NCI-H1930 (cell line): ENCODE measurements around the gene TNFAIP3.
"Not testable (repeated sequence)": the region's sequence is repeated elsewhere in the genome, so short reads cannot be mapped to it uniquely, and the experiment has no call there.

Source experiments
- DNase-seq, 2 experiments: peaks; one replicate each; lab custom pipeline; 2025; lab: John Stamatoyannopoulos, UW

Gene TNFAIP3

GRCh38 chr6:137844773-137845172, 22.3 kb upstream of the TNFAIP3 start:
- not testable (repeated sequence) for DNase-seq

- DNase-seq: no peak
Observed at GRCh38 chr6:137845460-137845859, 21.6 kb upstream of the TNFAIP3 start.

- DNase-seq: no peak
Observed at GRCh38 chr6:137846274-137846673, 20.8 kb upstream of the TNFAIP3 start.

- no peak for DNase-seq
Observed at GRCh38 chr6:137846772-137847313, 20.2 kb upstream of the TNFAIP3 start.

- no peak for DNase-seq
Observed at GRCh38 chr6:137847748-137848147, 19.3 kb upstream of the TNFAIP3 start.

- no peak for DNase-seq
Observed at GRCh38 chr6:137848672-137849071, 18.4 kb upstream of the TNFAIP3 start.

GRCh38 chr6:137849181-137849980, 17.7 kb upstream of the TNFAIP3 start:
- no peak for DNase-seq

GRCh38 chr6:137849981-137850714, 16.9 kb upstream of the TNFAIP3 start:
- no peak for DNase-seq

- no peak for DNase-seq
Observed at GRCh38 chr6:137850816-137851602, 16.1 kb upstream of the TNFAIP3 start.

- no peak for DNase-seq
Observed at GRCh38 chr6:137851669-137852068, 15.4 kb upstream of the TNFAIP3 start.

- no peak for DNase-seq
Observed at GRCh38 chr6:137852346-137852745, 14.7 kb upstream of the TNFAIP3 start.

GRCh38 chr6:137852811-137853210, 14.2 kb upstream of the TNFAIP3 start:
- no peak for DNase-seq

- no peak for DNase-seq
Observed at GRCh38 chr6:137853569-137854213, 13.4 kb upstream of the TNFAIP3 start.

GRCh38 chr6:137856138-137856898, 10.7 kb upstream of the TNFAIP3 start:
- DNase-seq: no peak

GRCh38 chr6:137859025-137859424, 8.0 kb upstream of the TNFAIP3 start:
- DNase-seq: no peak

GRCh38 chr6:137860394-137861005, 6.6 kb upstream of the TNFAIP3 start:
- DNase-seq: no peak

GRCh38 chr6:137861550-137862337, 5.3 kb upstream of the TNFAIP3 start:
- DNase-seq: no peak

- DNase-seq: no peak
Observed at GRCh38 chr6:137862419-137863090, 4.5 kb upstream of the TNFAIP3 start.
